ENCODE data around the gene NPM1. TPM values are rescaled to one million over a fixed set of nuclear protein-coding genes. Genes with fewer than 3 reads are reported as not detected.

Gene NPM1
- total and polyA plus RNA-seq, 4 donors = 133 to 959 (median 363) TPM

- Histone ChIP-seq H3K9me3 (ENCODE audit: control insufficient read depth in 4 of 4, low read length in 3 of 4) (no peaks in the 10 kb centered on the region), H3K27me3 (ENCODE audit: control insufficient read depth in 4 of 4, insufficient read depth in 4 of 4, low read length in 3 of 4) (peaks cover 0 to 6% (median 0%) of the 10 kb centered on the region in 4 donors), H3K27ac (ENCODE audit: low read depth in 1 of 2, low read length in 2 of 2) (no peak overlapping the region), H3K36me3 (ENCODE audit: control insufficient read depth in 4 of 4, insufficient read depth in 3 of 4, low read depth in 1 of 4, low read length in 3 of 4) (peaks cover 0 to 2% (median 0%) of the 10 kb centered on the region in 4 donors), H3K4me1 (ENCODE audit: control insufficient read depth in 4 of 4, insufficient read depth in 4 of 4, low read length in 3 of 4) (peaks cover 16 to 27% (median 19%) of the 10 kb centered on the region in 4 donors), H3K4me3 (ENCODE audit: low read depth in 1 of 3, low read length in 3 of 3) (peak overlapping the region in 2 of 3 donors; percentile 46), H3K9ac (ENCODE audit: low read depth in 1 of 2, low read length in 2 of 2) (no peak overlapping the region)
- peak; percentile 76 for DNase-seq (ENCODE audit: low spot score)
- 16% methylated on average over 26 of the region's 26 CpGs for WGBS
- TF ChIP-seq ATF3 (IDR thresholded peaks at IDR 0.05) (no peak), RAD21 (IDR thresholded peaks at IDR 0.05) (peak; percentile 84 to 88), CTCF (IDR thresholded peaks at IDR 0.05; ENCODE audit: low read depth, low read length, missing input control) (peak; percentile 95), REST (IDR thresholded peaks at IDR 0.05) (peak; percentile 80)
These were observed 30.8 kb downstream of the NPM1 start for GRCh38 chr5:171418316-171418981.

- H3K9ac ChIP-seq (ENCODE audit: low read depth in 1 of 2, low read length in 2 of 2) = no peak within 1 kb of the TSS
- 2% methylated on average over 74 of the region's 74 CpGs for WGBS
These were observed 31.5 kb downstream of the NPM1 start, which contains the start of gene FGF18 for GRCh38 chr5:171418982-171419687. Gene FGF18 (plus strand): TSS chr5:171419647. CDS start chr5:171420200, 553 bp downstream.

More at GRCh38 chr5:171418982-171419687, 31.5 kb downstream of the NPM1 start, which contains the start of gene FGF18:
- Histone ChIP-seq H3K36me3 (ENCODE audit: control insufficient read depth in 4 of 4, insufficient read depth in 3 of 4, low read depth in 1 of 4, low read length in 3 of 4) (no peaks in the 10 kb centered on the region), H3K4me1 (ENCODE audit: control insufficient read depth in 4 of 4, insufficient read depth in 4 of 4, low read length in 3 of 4) (peaks cover 16 to 27% (median 19%) of the 10 kb centered on the region in 4 donors), H3K4me3 (ENCODE audit: low read depth in 1 of 3, low read length in 3 of 3) (peak within 1 kb of the TSS in 2 of 3 donors; percentile 46), H3K27me3 (ENCODE audit: control insufficient read depth in 4 of 4, insufficient read depth in 4 of 4, low read length in 3 of 4) (peaks cover 0 to 6% (median 0%) of the 10 kb centered on the region in 4 donors), H3K9me3 (ENCODE audit: control insufficient read depth in 4 of 4, low read length in 3 of 4) (no peaks in the 10 kb centered on the region), H3K27ac (ENCODE audit: low read depth in 1 of 2, low read length in 2 of 2) (no peak within 1 kb of the TSS)
- TF ChIP-seq ATF3 (IDR thresholded peaks at IDR 0.05) = no peak
- no peak for TF ChIP-seq JUND (IDR thresholded peaks at IDR 0.05)
- no peak for DNase-seq (ENCODE audit: low spot score)

Data from liver (tissue), 9 donors.